ENCODE data around the gene LACTB. TPM values are rescaled to one million over a fixed set of nuclear protein-coding genes. Genes with fewer than 3 reads are reported as not detected.

Gene LACTB
- polyA plus RNA-seq, 1 experiment, result 51.1 TPM

DNA sequence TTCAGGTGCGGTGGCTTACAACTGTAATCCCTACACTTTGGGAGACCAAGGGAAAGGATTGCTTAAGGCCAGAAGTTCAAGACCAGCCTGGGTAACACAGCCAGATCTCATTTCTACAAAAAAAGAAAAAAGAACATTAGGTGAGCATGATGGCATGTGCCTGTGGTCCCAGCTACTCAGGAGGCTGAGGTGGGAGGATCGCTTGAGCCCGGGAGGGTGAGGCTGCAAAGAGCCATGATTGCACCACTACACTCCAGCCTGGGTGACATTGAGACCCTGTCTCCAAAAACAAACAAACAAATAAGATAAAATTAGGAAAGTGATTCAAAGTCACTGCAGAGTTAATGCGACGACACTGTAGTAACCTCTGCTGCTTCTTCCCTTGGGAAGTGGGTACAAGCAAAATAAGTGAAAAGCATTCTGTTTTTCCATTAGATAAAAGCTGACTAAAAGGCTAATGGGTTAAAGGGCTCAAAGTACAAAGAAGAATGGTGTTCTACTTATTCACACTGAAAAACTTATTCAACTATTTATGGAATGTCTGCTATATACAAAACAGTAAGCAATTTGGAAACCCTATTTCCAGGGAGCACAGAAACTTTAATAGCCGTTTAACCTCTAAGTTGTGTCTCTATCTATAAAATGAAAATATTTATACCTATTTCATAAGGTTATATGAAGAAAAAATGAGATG lies 43.7 kb downstream of the LACTB start:
- Histone ChIP-seq H3K27me3 (ENCODE audit: control insufficient read depth, insufficient read depth, low read length) (no peaks in the 10 kb centered on the region), H3K4me3 (ENCODE audit: low read depth, low read length) (no peak overlapping the region), H3K27ac (ENCODE audit: low read depth, low read length) (no peak overlapping the region), H3K9me3 (ENCODE audit: control insufficient read depth, insufficient read depth, low read length) (no peaks in the 10 kb centered on the region)
- ChIA-PET CTCF (no interaction called here), POLR2A (interaction anchor here (1.5 kb wide), 1 partner anchor 8 kb away, joined by 3 read pairs; the partner anchor contains the start of gene RPS27L)
- TF ChIP-seq, protein P1, sequence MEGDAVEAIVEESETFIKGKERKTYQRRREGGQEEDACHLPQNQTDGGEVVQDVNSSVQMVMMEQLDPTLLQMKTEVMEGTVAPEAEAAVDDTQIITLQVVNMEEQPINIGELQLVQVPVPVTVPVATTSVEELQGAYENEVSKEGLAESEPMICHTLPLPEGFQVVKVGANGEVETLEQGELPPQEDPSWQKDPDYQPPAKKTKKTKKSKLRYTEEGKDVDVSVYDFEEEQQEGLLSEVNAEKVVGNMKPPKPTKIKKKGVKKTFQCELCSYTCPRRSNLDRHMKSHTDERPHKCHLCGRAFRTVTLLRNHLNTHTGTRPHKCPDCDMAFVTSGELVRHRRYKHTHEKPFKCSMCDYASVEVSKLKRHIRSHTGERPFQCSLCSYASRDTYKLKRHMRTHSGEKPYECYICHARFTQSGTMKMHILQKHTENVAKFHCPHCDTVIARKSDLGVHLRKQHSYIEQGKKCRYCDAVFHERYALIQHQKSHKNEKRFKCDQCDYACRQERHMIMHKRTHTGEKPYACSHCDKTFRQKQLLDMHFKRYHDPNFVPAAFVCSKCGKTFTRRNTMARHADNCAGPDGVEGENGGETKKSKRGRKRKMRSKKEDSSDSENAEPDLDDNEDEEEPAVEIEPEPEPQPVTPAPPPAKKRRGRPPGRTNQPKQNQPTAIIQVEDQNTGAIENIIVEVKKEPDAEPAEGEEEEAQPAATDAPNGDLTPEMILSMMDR (IDR thresholded peaks at IDR 0.05; ENCODE audit: low read depth, low read length), result no peak
- no peak for DNase-seq (ENCODE audit: low read depth, low spot score)

DNA sequence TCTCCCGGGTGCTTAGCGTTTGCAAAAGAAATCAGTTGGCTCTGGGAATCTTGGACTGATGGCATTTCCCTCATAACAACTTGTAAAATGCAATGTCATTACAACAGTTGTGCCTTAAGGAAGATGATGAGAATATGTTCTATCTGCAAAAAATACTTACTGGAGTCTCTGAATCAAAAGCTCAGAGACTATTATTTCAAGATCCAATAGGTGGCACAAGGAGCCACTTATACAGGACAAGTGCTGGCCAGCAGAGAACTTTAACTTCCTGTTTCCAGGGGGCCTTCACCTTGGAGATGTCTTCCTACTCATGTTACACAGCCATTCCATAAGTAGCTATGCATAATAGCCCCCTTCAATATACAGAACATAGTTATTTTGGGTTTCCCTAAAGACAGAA lies 44.6 kb downstream of the LACTB start:
- CTCF ChIA-PET, result no interaction called here
- POLR2A ChIA-PET, result interaction anchor here (1.5 kb wide), 1 partner anchor 9 kb away, joined by 3 read pairs; the partner anchor contains the start of gene RPS27L
- H3K27ac ChIP-seq (ENCODE audit: low read depth, low read length), result no peak overlapping the region

DNA sequence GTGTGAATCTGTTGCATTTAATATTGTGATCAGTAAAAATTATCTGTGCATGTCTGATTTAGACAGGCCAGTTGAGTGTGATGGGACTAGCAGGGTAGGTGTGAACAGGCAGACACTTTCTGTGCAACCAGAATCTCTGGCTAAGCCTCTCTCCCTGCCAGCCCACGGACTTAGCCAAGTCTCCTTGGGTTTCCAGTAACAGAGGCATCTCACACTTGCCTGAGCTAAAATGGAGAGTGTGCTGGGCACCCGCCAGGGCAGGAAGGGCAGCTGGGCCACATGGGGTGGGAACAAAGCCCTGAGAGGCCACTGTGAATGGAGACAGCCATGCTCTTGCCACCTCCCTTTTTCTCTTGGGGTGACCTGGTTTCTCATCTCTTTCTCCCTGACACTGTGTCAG lies 48.1 kb downstream of the LACTB start:
- TF ChIP-seq, protein P1 (IDR thresholded peaks at IDR 0.05; ENCODE audit: low read depth, low read length), result no peak
- Histone ChIP-seq H3K4me3 (ENCODE audit: low read depth, low read length) (no peak overlapping the region), H3K27me3 (ENCODE audit: control insufficient read depth, insufficient read depth, low read length) (no peaks in the 10 kb centered on the region), H3K9me3 (ENCODE audit: control insufficient read depth, insufficient read depth, low read length) (no peaks in the 10 kb centered on the region), H3K27ac (ENCODE audit: low read depth, low read length) (no peak overlapping the region)
- CTCF ChIA-PET, result no interaction called here
- POLR2A ChIA-PET, result no interaction called here
- no peak for DNase-seq (ENCODE audit: low read depth, low spot score)

More for the DNA sequence above, 44.6 kb downstream of the LACTB start:
- DNase-seq (ENCODE audit: low read depth, low spot score), result no peak
- Histone ChIP-seq H3K27me3 (ENCODE audit: control insufficient read depth, insufficient read depth, low read length) (no peaks in the 10 kb centered on the region), H3K4me3 (ENCODE audit: low read depth, low read length) (no peak overlapping the region), H3K9me3 (ENCODE audit: control insufficient read depth, insufficient read depth, low read length) (no peaks in the 10 kb centered on the region)
- TF ChIP-seq, protein P1 (IDR thresholded peaks at IDR 0.05; ENCODE audit: low read depth, low read length), result no peak

GRCh38 chr15:63172376-63172775 lies 50.7 kb downstream of the LACTB start:
- POLR2A ChIA-PET, result interaction anchor here (0.5 to 0.6 kb wide), 2 partner anchors 37 to 90 kb away, joined by 3 to 5 read pairs; no protein-coding TSS in a partner anchor
- TF ChIP-seq, protein P1 (IDR thresholded peaks at IDR 0.05; ENCODE audit: low read depth, low read length), result no peak
- CTCF ChIA-PET, result interaction anchor here (0.8 kb wide), 1 partner anchor 78 kb away, joined by 3 read pairs; no protein-coding TSS in a partner anchor
- no peak overlapping the region for H3K4me3 ChIP-seq (ENCODE audit: low read depth, low read length)
- no peak overlapping the region for H3K27ac ChIP-seq (ENCODE audit: low read depth, low read length)
- no peak for DNase-seq (ENCODE audit: low read depth, low spot score)
- no peaks in the 10 kb centered on the region for H3K9me3 ChIP-seq (ENCODE audit: control insufficient read depth, insufficient read depth, low read length)
- no peaks in the 10 kb centered on the region for H3K27me3 ChIP-seq (ENCODE audit: control insufficient read depth, insufficient read depth, low read length)

GRCh38 chr15:63172851-63173451 lies 51.3 kb downstream of the LACTB start:
- ChIA-PET CTCF (interaction anchor here (0.8 kb wide), 1 partner anchor 79 kb away, joined by 3 read pairs; no protein-coding TSS in a partner anchor), POLR2A (interaction anchor here (0.5 to 0.6 kb wide), 2 partner anchors 37 to 89 kb away, joined by 3 to 5 read pairs; no protein-coding TSS in a partner anchor)
- Histone ChIP-seq H3K4me3 (ENCODE audit: low read depth, low read length) (no peak overlapping the region), H3K27ac (ENCODE audit: low read depth, low read length) (no peak overlapping the region), H3K9me3 (ENCODE audit: control insufficient read depth, insufficient read depth, low read length) (no peaks in the 10 kb centered on the region), H3K27me3 (ENCODE audit: control insufficient read depth, insufficient read depth, low read length) (no peaks in the 10 kb centered on the region)
- no peak for DNase-seq (ENCODE audit: low read depth, low spot score)
- TF ChIP-seq, protein P1 (IDR thresholded peaks at IDR 0.05; ENCODE audit: low read depth, low read length), result no peak

Data from AG04450 (cell line).